Measurements from ENCODE around the gene CDC42. TPM values are rescaled to one million over a fixed set of nuclear protein-coding genes. Genes with fewer than 3 reads are reported as not detected.

The CDC42 gene
- polyA plus RNA-seq, 2 donors = 100 to 138 TPM

DNA sequence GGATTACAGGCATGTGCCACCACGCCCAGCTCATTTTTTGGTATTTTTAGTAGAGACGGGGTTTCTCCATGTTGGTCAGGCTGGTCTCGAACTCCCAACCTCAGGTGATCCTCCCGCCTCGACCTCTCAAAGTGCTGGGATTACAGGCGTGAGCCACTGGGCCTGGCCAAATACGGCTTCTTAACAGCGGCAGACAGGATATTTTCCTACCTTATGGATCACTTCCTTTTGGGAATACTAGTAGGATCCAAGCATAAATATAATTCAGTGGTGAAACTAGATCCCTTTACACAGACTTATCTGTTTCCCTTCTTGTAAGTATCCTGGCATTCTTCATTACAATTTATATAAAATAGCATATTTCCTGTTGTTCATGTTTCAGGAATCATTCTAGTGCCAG is 49.5 kb downstream of the CDC42 start:
- Histone ChIP-seq H3K27ac (ENCODE audit: low read depth in 2 of 2, low read length in 1 of 2) (no peak overlapping the region), H3K4me3 (ENCODE audit: low read depth in 1 of 2, low read length in 2 of 2) (no peak overlapping the region), H3K27me3 (ENCODE audit: control insufficient read depth in 1 of 2, insufficient read depth in 2 of 2, low read length in 2 of 2) (no peaks in the 10 kb centered on the region), H3K9me3 (ENCODE audit: control insufficient read depth in 2 of 2, insufficient read depth in 1 of 2, low read depth in 1 of 2, low read length in 1 of 2) (no peaks in the 10 kb centered on the region), H3K4me1 (ENCODE audit: control insufficient read depth in 2 of 2, insufficient read depth in 2 of 2, low read length in 1 of 2) (no peaks in the 10 kb centered on the region), H3K36me3 (ENCODE audit: control insufficient read depth in 2 of 2, insufficient read depth in 2 of 2, low read length in 1 of 2) (peaks cover 3 to 5% of the 10 kb centered on the region in 2 donors)
- WGBS, 2 donors = 81 to 84% methylated on average over 8 of the region's 8 CpGs

DNA sequence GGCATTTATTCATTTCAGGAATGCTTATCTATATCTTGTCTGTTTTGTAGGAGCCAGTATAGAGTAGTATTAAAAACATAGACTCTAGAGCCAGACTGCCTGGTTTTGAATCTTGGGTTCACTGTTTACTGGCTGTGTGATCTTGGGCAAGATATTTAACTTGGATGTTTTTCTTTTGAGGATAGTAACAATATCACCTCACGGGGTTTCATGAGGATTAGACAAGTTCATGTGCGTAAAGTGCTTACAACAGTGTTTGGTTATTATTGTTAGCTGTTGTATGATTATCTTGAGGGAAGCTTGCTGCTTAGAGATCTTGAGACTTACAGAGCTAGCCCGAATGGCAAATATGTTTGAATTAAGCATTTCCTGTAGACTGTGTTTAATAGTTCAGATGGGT is 50.2 kb downstream of the CDC42 start:
- Histone ChIP-seq H3K4me1 (ENCODE audit: control insufficient read depth in 2 of 2, insufficient read depth in 2 of 2, low read length in 1 of 2) (no peaks in the 10 kb centered on the region), H3K9me3 (ENCODE audit: control insufficient read depth in 2 of 2, insufficient read depth in 1 of 2, low read depth in 1 of 2, low read length in 1 of 2) (no peaks in the 10 kb centered on the region), H3K27me3 (ENCODE audit: control insufficient read depth in 1 of 2, insufficient read depth in 2 of 2, low read length in 2 of 2) (no peaks in the 10 kb centered on the region), H3K36me3 (ENCODE audit: control insufficient read depth in 2 of 2, insufficient read depth in 2 of 2, low read length in 1 of 2) (peaks cover 3 to 5% of the 10 kb centered on the region in 2 donors), H3K4me3 (ENCODE audit: low read depth in 1 of 2, low read length in 2 of 2) (no peak overlapping the region), H3K27ac (ENCODE audit: low read depth in 2 of 2, low read length in 1 of 2) (no peak overlapping the region)
- 62 to 77% methylated on average over 3 of the region's 3 CpGs for WGBS, 2 donors

DNA sequence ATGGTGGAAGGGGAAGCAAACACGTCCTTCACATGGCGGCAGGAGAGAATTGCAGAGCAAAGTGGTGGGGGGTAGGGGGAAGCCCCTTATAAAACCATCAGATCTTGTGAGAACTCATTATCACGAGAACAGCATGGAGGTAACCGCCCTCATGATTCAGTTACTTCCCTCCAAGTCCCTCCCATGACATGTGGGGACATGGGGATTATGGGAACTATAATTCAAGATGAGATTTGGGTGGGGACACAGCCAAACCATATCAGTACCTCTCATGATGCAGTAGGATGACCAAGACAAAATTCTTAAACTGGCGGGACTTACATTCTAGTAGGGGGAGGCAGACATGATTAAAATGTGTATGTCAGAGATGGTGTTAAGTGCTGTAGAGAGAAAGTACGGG is 51.6 kb downstream of the CDC42 start:
- Histone ChIP-seq H3K4me3 (ENCODE audit: low read depth in 1 of 2, low read length in 2 of 2) (no peak overlapping the region), H3K36me3 (ENCODE audit: control insufficient read depth in 2 of 2, insufficient read depth in 2 of 2, low read length in 1 of 2) (peaks cover 3 to 10% of the 10 kb centered on the region in 2 donors), H3K27me3 (ENCODE audit: control insufficient read depth in 1 of 2, insufficient read depth in 2 of 2, low read length in 2 of 2) (no peaks in the 10 kb centered on the region), H3K9me3 (ENCODE audit: control insufficient read depth in 2 of 2, insufficient read depth in 1 of 2, low read depth in 1 of 2, low read length in 1 of 2) (no peaks in the 10 kb centered on the region), H3K4me1 (ENCODE audit: control insufficient read depth in 2 of 2, insufficient read depth in 2 of 2, low read length in 1 of 2) (no peaks in the 10 kb centered on the region), H3K27ac (ENCODE audit: low read depth in 2 of 2, low read length in 1 of 2) (no peak overlapping the region)
- 79 to 85% methylated on average over 6 of the region's 6 CpGs for WGBS, 2 donors

DNA sequence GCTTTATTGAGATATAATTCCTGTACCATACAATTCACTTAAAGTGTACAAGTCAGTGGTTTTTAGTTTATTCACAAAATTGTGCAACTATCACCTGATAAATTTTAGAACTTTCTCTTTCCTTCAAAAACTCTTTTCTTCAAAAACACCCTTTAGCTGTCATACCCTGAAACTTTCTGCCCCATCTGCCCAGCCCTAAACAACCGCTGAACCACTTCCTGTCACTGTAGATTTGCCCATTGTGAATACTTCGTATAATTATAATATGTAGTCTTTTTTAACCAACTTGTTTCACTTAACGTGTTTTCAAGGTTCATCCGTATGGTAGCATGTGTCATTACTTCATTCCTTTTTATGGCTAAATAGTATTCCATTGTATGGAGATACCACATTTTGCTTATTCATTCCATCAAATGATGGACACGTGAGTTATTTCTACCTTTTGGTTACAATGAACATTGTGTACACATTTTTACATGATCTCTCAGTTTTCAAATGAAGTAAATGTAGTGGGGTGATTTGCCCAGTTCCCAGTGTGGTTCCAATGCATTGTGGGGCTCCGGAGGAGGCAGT is 52.4 kb downstream of the CDC42 start:
- H3K27me3 ChIP-seq (ENCODE audit: control insufficient read depth in 1 of 2, insufficient read depth in 2 of 2, low read length in 2 of 2) = no peaks in the 10 kb centered on the region
- no peaks in the 10 kb centered on the region for H3K9me3 ChIP-seq (ENCODE audit: control insufficient read depth in 2 of 2, insufficient read depth in 1 of 2, low read depth in 1 of 2, low read length in 1 of 2)
- no peak overlapping the region for H3K27ac ChIP-seq (ENCODE audit: low read depth in 2 of 2, low read length in 1 of 2)
- no peak overlapping the region for H3K4me3 ChIP-seq (ENCODE audit: low read depth in 1 of 2, low read length in 2 of 2)
- no peaks in the 10 kb centered on the region for H3K4me1 ChIP-seq (ENCODE audit: control insufficient read depth in 2 of 2, insufficient read depth in 2 of 2, low read length in 1 of 2)
- peaks cover 3 to 15% of the 10 kb centered on the region in 2 donors for H3K36me3 ChIP-seq (ENCODE audit: control insufficient read depth in 2 of 2, insufficient read depth in 2 of 2, low read length in 1 of 2)
- 81 to 87% methylated on average over 6 of the region's 6 CpGs for WGBS, 2 donors

DNA sequence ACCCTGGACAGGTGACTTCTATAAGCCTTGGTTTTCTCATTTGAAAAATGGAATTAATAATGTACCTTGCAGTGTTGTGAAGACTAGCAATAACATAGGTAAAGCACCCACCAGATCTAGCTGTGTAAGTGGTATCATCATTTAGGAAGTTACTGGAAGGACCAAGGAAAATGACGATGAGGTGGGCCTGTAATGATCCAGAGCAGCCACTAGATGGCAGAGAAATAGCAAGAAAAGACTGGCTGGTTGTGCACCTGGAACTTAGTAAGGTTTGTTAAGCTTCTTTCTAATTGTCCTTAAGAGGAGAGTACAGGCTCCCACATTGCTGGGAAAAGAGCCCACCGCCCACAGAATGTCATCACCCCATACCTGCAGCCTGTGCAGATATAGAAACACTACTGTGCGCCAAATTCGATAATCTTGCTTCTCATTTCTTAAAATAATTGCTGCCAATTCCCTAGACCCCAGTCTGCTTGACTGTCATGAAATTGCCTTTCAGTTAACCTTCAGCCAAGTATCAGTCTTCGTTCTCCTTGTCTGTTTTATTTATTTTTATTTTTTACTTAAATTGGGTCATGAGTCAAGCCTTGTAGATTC is 53.2 kb downstream of the CDC42 start:
- H3K4me1 ChIP-seq (ENCODE audit: control insufficient read depth in 2 of 2, insufficient read depth in 2 of 2, low read length in 1 of 2) = no peaks in the 10 kb centered on the region
- H3K36me3 ChIP-seq (ENCODE audit: control insufficient read depth in 2 of 2, insufficient read depth in 2 of 2, low read length in 1 of 2) = peaks cover 0 to 13% of the 10 kb centered on the region in 2 donors
- 57 to 65% methylated on average over 5 of the region's 5 CpGs for WGBS, 2 donors
- H3K27ac ChIP-seq (ENCODE audit: low read depth in 2 of 2, low read length in 1 of 2) = no peak overlapping the region
- no peak overlapping the region for H3K4me3 ChIP-seq (ENCODE audit: low read depth in 1 of 2, low read length in 2 of 2)
- H3K9me3 ChIP-seq (ENCODE audit: control insufficient read depth in 2 of 2, insufficient read depth in 1 of 2, low read depth in 1 of 2, low read length in 1 of 2) = no peaks in the 10 kb centered on the region
- H3K27me3 ChIP-seq (ENCODE audit: control insufficient read depth in 1 of 2, insufficient read depth in 2 of 2, low read length in 2 of 2) = no peaks in the 10 kb centered on the region

DNA sequence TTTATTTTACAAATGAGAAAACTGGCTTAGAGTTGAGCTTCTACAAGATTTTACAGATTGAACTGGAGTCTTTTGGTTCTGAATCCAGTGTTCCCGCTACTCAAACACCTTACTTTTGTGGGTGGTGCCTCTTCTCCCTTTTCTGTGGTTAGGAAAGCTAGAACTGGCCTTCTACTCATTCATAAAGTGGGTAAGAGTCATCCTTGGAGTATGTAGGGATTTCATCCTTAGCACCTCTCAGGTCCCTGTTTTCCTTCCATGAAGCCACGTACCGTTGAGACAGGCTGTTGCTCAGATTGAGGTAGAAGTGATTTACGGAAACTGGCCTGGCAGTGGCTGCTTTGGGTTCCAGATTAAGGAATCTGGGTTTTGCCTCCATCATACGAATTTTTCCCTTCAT is 54.6 kb downstream of the CDC42 start:
- no peaks in the 10 kb centered on the region for H3K27me3 ChIP-seq (ENCODE audit: control insufficient read depth in 1 of 2, insufficient read depth in 2 of 2, low read length in 2 of 2)
- no peaks in the 10 kb centered on the region for H3K9me3 ChIP-seq (ENCODE audit: control insufficient read depth in 2 of 2, insufficient read depth in 1 of 2, low read depth in 1 of 2, low read length in 1 of 2)
- peaks cover 0 to 3% of the 10 kb centered on the region in 2 donors for H3K4me1 ChIP-seq (ENCODE audit: control insufficient read depth in 2 of 2, insufficient read depth in 2 of 2, low read length in 1 of 2)
- peaks cover 0 to 17% of the 10 kb centered on the region in 2 donors for H3K36me3 ChIP-seq (ENCODE audit: control insufficient read depth in 2 of 2, insufficient read depth in 2 of 2, low read length in 1 of 2)
- WGBS, 2 donors = 93 to 94% methylated on average over 5 of the region's 5 CpGs
- H3K27ac ChIP-seq (ENCODE audit: low read depth in 2 of 2, low read length in 1 of 2) = no peak overlapping the region
- no peak overlapping the region for H3K4me3 ChIP-seq (ENCODE audit: low read depth in 1 of 2, low read length in 2 of 2)

DNA sequence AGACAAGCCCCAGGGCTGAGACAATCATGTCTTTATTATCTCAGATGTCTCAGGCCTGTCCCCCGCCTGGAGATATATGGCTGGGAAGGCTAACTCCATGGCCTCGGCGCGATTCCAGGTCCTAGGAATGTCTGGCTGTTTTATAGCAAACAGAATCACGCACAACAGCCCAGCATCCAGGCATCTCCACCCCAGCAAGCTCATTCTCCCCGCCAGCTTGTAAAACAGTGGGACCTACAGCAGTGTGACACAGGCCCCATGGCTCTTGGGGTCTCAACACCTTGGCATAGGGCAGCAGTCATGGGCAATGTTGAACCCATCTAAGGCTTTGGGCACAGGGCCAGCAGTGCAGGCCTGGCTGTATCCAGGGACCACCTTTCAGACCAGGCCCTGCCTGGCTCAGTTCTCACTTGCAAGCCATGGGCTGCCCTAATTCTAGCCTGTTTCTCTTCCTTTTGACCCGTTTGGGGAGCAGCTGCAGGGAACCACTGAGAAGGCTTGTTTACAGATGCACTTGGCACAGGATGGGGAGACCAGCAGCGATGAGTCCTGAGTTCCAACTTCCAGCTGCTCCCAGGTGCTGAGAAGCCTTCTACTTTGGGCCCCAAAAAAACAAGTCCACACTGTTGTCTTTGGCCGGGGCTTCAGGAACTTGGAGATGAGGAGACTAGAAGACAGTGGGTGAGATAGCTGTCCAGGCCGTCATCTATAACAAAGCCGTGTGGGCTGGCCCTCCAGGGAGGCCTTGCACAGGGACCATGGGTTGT is 56.0 kb downstream of the CDC42 start:
- 66 to 69% methylated on average over 11 of the region's 11 CpGs for WGBS, 2 donors
- Histone ChIP-seq H3K27ac (ENCODE audit: low read depth in 2 of 2, low read length in 1 of 2) (no peak overlapping the region), H3K36me3 (ENCODE audit: control insufficient read depth in 2 of 2, insufficient read depth in 2 of 2, low read length in 1 of 2) (peaks cover 0 to 25% of the 10 kb centered on the region in 2 donors), H3K27me3 (ENCODE audit: control insufficient read depth in 1 of 2, insufficient read depth in 2 of 2, low read length in 2 of 2) (no peaks in the 10 kb centered on the region), H3K9me3 (ENCODE audit: control insufficient read depth in 2 of 2, insufficient read depth in 1 of 2, low read depth in 1 of 2, low read length in 1 of 2) (no peaks in the 10 kb centered on the region), H3K4me1 (ENCODE audit: control insufficient read depth in 2 of 2, insufficient read depth in 2 of 2, low read length in 1 of 2) (peaks cover 5 to 6% of the 10 kb centered on the region in 2 donors), H3K4me3 (ENCODE audit: low read depth in 1 of 2, low read length in 2 of 2) (no peak overlapping the region)

DNA sequence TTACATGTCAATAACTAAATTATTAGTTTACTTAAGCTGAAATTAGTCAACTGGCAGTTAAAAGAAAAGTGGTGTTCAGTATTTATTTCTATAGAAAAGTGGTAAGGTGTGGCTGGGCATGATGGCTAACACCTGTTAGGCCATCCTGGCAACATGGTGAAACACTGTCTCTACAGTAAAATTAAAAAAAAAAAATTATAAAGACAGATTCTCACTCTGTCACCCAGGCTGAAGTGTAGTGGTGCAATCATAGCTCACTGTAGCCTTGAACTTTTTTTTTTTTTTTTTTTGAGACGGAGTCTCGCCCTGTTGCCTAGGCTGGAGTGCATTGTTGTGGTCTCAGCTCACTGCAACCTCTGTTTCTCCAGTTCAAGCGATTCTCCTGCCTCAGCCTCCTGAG is 57.5 kb downstream of the CDC42 start:
- WGBS, 2 donors = 91 to 100% methylated on average over 2 to 3 of the region's 3 CpGs
- H3K36me3 ChIP-seq (ENCODE audit: control insufficient read depth in 2 of 2, insufficient read depth in 2 of 2, low read length in 1 of 2) = peaks cover 0 to 31% of the 10 kb centered on the region in 2 donors
- H3K27me3 ChIP-seq (ENCODE audit: control insufficient read depth in 1 of 2, insufficient read depth in 2 of 2, low read length in 2 of 2) = no peaks in the 10 kb centered on the region
- peaks cover 6 to 13% of the 10 kb centered on the region in 2 donors for H3K4me1 ChIP-seq (ENCODE audit: control insufficient read depth in 2 of 2, insufficient read depth in 2 of 2, low read length in 1 of 2)
- no peaks in the 10 kb centered on the region for H3K9me3 ChIP-seq (ENCODE audit: control insufficient read depth in 2 of 2, insufficient read depth in 1 of 2, low read depth in 1 of 2, low read length in 1 of 2)
- no peak overlapping the region for H3K4me3 ChIP-seq (ENCODE audit: low read depth in 1 of 2, low read length in 2 of 2)
- H3K27ac ChIP-seq (ENCODE audit: low read depth in 2 of 2, low read length in 1 of 2) = no peak overlapping the region

DNA sequence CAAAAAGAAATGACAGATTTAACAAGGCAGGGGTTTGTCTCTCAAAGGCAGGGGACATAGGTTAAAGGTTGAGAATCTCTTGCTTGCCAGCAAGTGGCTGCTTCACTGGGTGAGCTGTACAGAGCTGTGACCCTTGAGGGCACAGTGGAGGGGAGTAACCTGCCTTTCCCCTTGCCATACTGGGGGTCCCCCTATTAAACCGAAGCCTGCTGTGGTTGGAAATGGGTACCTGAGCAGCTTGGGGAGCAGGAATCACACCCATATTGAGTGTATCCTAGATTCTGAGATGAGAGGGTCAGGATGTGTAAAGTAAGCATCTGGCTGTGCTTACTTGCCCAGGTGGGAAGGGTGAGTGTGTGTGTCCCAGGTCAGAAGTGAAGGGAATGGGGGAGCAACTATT is 58.6 kb downstream of the CDC42 start:
- no peak overlapping the region for H3K4me3 ChIP-seq (ENCODE audit: low read depth in 1 of 2, low read length in 2 of 2)
- no peaks in the 10 kb centered on the region for H3K9me3 ChIP-seq (ENCODE audit: control insufficient read depth in 2 of 2, insufficient read depth in 1 of 2, low read depth in 1 of 2, low read length in 1 of 2)
- H3K36me3 ChIP-seq (ENCODE audit: control insufficient read depth in 2 of 2, insufficient read depth in 2 of 2, low read length in 1 of 2) = peaks cover 0 to 31% of the 10 kb centered on the region in 2 donors
- 94 to 96% methylated on average over 1 of the region's 1 CpG for WGBS, 2 donors
- H3K27ac ChIP-seq (ENCODE audit: low read depth in 2 of 2, low read length in 1 of 2) = no peak overlapping the region
- H3K27me3 ChIP-seq (ENCODE audit: control insufficient read depth in 1 of 2, insufficient read depth in 2 of 2, low read length in 2 of 2) = no peaks in the 10 kb centered on the region
- H3K4me1 ChIP-seq (ENCODE audit: control insufficient read depth in 2 of 2, insufficient read depth in 2 of 2, low read length in 1 of 2) = peaks cover 6 to 13% of the 10 kb centered on the region in 2 donors
